ENCODE data around the gene PRKAR2A. TPM values are rescaled to one million over a fixed set of nuclear protein-coding genes. Genes with fewer than 3 reads are reported as not detected.

The PRKAR2A gene
- polyA plus RNA-seq, 1 donor from 2014 or later, result 26.1 TPM

DNA sequence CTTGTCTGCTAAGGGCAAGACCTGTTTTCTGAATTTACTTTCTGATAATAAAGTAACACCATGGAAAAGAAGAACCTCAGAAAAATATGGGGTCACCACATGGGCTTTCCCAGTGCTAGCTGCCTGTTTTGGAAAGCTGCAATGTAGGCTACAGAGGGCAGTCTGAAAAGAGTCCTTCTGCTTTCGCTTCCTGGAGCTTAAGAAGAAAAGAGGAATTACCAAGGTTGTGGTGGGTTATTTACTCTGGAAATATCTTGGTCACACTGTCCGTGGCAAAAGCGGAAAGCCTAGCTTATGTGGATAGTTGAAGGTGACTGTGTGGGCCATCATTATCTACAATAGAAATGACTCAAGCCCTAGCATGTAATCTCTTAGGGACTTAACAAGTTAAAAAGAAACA is 98.9 kb downstream of the PRKAR2A start:
- Histone ChIP-seq H3K9me3 (ENCODE audit: low read length) (no peaks in the 10 kb centered on the region), H3K27ac (ENCODE audit: low read length) (no peak overlapping the region), H3K9me2 (ENCODE audit: insufficient read depth, low read length) (no peaks in the 10 kb centered on the region), H3K4me2 (ENCODE audit: low read length) (no peak overlapping the region), H3K79me2 (replicated peaks; ENCODE audit: insufficient read depth, low read length) (no peaks in the 10 kb centered on the region), H4K20me1 (ENCODE audit: insufficient read depth) (no peaks in the 10 kb centered on the region), H3K36me3 (ENCODE audit: insufficient read depth, low read length) (peaks cover 5% of the 10 kb centered on the region), H3K27me3 (ENCODE audit: insufficient read depth, low read depth, low read length) (no peaks in the 10 kb centered on the region), H3K4me3 (ENCODE audit: low read length) (no peak overlapping the region), H2AFZ (ENCODE audit: low read depth, low read length) (no peak overlapping the region), H3F3A (ENCODE audit: insufficient read depth, low read length, poor library complexity, severe bottlenecking) (no peaks in the 10 kb centered on the region), H3K9ac (ENCODE audit: low read length) (no peak overlapping the region)
- TF ChIP-seq RAD21 (conservative IDR thresholded peaks at IDR 0.05), result no peak
- no peak for TF ChIP-seq EP300 (conservative IDR thresholded peaks at IDR 0.05; ENCODE audit: poor library complexity, severe bottlenecking)
- TF ChIP-seq, protein P1, sequence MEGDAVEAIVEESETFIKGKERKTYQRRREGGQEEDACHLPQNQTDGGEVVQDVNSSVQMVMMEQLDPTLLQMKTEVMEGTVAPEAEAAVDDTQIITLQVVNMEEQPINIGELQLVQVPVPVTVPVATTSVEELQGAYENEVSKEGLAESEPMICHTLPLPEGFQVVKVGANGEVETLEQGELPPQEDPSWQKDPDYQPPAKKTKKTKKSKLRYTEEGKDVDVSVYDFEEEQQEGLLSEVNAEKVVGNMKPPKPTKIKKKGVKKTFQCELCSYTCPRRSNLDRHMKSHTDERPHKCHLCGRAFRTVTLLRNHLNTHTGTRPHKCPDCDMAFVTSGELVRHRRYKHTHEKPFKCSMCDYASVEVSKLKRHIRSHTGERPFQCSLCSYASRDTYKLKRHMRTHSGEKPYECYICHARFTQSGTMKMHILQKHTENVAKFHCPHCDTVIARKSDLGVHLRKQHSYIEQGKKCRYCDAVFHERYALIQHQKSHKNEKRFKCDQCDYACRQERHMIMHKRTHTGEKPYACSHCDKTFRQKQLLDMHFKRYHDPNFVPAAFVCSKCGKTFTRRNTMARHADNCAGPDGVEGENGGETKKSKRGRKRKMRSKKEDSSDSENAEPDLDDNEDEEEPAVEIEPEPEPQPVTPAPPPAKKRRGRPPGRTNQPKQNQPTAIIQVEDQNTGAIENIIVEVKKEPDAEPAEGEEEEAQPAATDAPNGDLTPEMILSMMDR (IDR thresholded peaks at IDR 0.05; ENCODE audit: poor library complexity, severe bottlenecking), result no peak
- TF ChIP-seq POLR2AphosphoS5 (IDR thresholded peaks at IDR 0.05), result no peak
- TF ChIP-seq TAF1 (IDR thresholded peaks at IDR 0.05; ENCODE audit: low read depth), result no peak
- TF ChIP-seq REST (IDR thresholded peaks at IDR 0.05; ENCODE audit: borderline replicate concordance), result no peak
- TF ChIP-seq SMC3 (conservative IDR thresholded peaks at IDR 0.05; ENCODE audit: poor library complexity), result no peak
- no peak for TF ChIP-seq MXI1 (conservative IDR thresholded peaks at IDR 0.05; ENCODE audit: poor library complexity, severe bottlenecking)
- TF ChIP-seq EZH2 (IDR thresholded peaks at IDR 0.05; ENCODE audit: borderline replicate concordance, insufficient read depth, low read length, poor library complexity, severe bottlenecking), result no peak

DNA sequence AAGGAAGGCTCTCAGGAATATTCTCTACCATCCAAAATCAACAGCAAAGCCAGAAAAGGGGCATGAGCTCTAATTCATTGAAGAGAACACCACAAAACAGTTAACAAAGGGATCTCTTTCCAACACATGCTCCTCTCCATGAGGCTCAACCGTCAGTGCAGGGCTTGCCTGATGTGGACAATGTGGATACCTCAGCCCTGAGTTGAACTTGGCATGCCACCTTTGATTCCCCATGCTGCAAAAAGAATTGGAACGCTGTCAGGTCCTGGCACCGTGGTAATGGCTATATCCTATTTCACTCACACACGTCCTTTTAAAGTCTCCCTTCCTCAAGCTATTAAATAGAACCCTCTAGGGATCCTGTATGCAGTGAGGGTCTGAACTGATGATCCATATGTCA is 100.0 kb downstream of the PRKAR2A start:
- TF ChIP-seq REST (IDR thresholded peaks at IDR 0.05; ENCODE audit: borderline replicate concordance) (no peak), POLR2AphosphoS5 (IDR thresholded peaks at IDR 0.05) (no peak), SMC3 (conservative IDR thresholded peaks at IDR 0.05; ENCODE audit: poor library complexity) (no peak), MXI1 (conservative IDR thresholded peaks at IDR 0.05; ENCODE audit: poor library complexity, severe bottlenecking) (no peak), TAF1 (IDR thresholded peaks at IDR 0.05; ENCODE audit: low read depth) (no peak), RAD21 (conservative IDR thresholded peaks at IDR 0.05) (no peak), EP300 (conservative IDR thresholded peaks at IDR 0.05; ENCODE audit: poor library complexity, severe bottlenecking) (no peak), EZH2 (IDR thresholded peaks at IDR 0.05; ENCODE audit: borderline replicate concordance, insufficient read depth, low read length, poor library complexity, severe bottlenecking) (no peak)
- TF ChIP-seq, protein P1 (IDR thresholded peaks at IDR 0.05; ENCODE audit: poor library complexity, severe bottlenecking), result no peak
- Histone ChIP-seq H3K4me2 (ENCODE audit: low read length) (no peak overlapping the region), H3K36me3 (ENCODE audit: insufficient read depth, low read length) (peaks cover 5% of the 10 kb centered on the region), H4K20me1 (ENCODE audit: insufficient read depth) (no peaks in the 10 kb centered on the region), H3K9me3 (ENCODE audit: low read length) (no peaks in the 10 kb centered on the region), H3K79me2 (replicated peaks; ENCODE audit: insufficient read depth, low read length) (no peaks in the 10 kb centered on the region), H3K27me3 (ENCODE audit: insufficient read depth, low read depth, low read length) (no peaks in the 10 kb centered on the region), H3K9me2 (ENCODE audit: insufficient read depth, low read length) (no peaks in the 10 kb centered on the region), H3F3A (ENCODE audit: insufficient read depth, low read length, poor library complexity, severe bottlenecking) (no peaks in the 10 kb centered on the region), H3K4me3 (ENCODE audit: low read length) (no peak overlapping the region), H2AFZ (ENCODE audit: low read depth, low read length) (no peak overlapping the region), H3K9ac (ENCODE audit: low read length) (no peak overlapping the region), H3K27ac (ENCODE audit: low read length) (no peak overlapping the region)
